T-helper 9 cell (primary cell): ENCODE measurements around the gene IGLON5.
A peak's percentile ranks its signal among the peaks of the same experiment; 100 is the strongest.

Source experiments
- DNase-seq: peaks from one replicate; pipeline ENCODE4 v3.0.0-alpha.2; 2020

IGLON5 gene

DNA sequence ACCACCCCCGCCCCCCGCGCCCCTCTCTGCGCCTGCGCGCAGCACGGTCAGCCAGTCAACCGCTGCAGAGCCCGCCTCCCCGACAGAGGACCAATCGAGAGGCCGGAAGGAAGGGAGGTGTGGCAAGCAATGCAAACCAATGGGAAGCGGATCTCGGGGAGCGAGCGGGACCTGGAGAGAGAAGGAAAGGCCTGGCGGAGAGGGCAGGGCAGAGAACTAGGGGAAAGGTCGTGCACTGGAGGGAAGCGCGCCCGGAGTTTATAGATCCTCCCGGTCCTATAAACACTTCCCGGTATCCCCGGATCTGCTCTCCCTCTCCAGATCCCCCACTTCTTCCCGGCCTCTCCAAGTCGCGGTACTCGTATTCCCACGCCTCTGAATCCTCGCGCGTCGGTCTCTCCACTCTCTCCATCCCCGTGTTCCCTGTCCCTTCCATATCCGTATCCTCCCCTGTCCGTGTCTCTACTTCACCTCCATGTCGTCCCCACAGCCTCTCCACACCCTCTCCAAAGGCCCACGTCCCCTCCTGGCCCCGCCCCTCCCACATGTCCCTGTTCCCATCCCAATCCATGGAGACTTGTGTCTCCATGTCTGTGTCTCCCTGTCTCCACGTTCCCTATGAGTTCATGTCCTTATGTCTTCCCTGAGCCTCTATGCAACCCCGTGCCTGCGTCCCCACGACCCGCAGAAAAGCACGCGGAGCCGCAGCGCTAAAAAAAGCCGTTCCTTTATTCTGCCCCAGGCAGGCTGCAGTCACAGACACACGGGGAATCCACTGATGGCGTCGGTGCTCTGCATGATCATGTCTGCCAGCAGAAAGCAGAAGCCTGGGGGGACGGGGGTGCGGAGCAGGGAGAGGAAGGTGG, 55.2 kb downstream of the IGLON5 start:
- DNase-seq = peak; percentile 83

- DNase-seq = no peak
Observed at GRCh38 chr19:51367255-51367564, 55.8 kb downstream of the IGLON5 start.

DNA sequence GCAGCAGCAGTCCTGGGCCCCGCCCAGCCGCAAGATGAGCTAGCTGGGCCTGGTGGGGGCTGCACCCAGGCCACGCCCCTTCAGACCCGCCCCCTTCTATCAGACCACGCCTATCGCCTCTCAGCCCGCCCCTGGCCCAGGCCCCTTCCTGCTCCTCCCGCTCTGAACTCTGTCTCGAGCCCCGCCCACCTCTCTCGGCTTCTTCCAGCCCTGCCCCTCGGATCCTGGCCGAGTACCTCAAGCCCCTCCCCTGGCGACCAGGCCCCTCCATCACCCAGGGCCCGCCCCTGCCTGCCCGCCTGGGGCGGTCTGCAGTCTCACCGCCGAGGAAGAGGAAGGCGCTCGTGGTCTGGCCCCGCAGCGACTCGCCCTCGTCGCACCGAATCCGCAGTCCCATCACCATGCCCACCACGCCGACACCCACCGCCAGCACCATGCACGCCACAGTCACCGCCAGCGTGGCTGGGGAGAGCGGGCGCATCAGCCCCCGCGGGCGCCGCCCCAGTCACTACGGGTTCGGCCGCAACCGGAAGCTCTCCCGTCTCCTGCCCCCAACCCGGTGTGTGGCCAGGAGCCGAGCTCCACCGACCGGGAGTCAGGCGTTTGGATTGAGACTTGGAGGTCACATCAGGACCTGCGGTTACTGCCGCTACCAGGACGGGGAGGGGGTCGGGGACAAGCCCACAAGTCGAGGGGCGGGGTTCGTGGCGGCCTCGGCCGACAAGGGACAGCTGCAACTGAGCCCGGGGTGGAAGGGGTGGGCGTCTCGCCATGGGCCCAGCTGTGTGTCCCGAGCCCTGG, 56.3 kb downstream of the IGLON5 start:
- peak; percentile 91 for DNase-seq

DNA sequence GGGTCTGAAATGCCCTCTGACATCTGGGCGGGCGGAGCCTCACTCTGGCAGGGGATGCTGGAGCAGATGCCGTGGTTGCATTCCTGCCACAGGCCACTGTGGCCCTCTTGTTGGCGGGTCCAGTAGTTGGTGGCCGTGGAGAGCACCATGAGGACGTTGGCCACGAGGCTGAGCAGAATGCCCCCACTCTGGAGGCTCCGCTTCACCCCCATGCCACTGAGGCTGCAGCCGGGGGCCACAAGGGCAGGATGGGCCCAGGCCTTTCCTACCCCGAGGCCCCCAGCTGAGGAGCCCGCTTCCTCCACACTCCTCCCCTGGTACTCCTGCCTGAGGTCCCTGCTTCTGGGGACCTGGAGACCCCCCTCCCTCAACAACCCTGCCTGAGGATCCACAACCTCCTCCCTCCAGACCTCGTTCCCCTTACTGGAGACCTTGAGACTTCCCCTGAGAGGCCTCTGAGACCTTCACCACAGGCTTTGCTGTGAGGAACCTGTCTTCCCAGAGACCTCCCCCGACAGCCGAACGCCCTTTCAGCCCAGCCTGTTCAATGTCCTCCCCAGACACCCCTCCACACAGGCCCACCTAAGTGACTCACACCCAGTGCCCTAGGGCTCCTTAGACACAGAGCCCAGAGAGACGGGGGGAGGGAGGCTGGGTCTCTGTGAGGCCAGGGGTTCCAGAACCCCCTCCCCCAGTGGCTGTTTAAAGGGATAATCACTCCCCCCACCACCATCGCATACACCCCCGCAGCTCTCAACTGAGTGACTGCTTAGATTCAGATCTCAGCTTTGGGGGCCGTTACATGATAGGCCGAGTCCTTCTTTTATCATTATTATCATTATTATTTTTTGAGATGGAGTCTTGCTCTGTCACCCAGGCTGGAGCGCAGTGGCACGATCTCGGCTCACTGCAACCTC, 57.2 kb downstream of the IGLON5 start, which contains the start of gene CLDND2:
CLDND2 (minus strand) TSS at position 638 of the 917 bp plus-strand sequence; CDS start at position 212, 426 bp downstream.
- DNase-seq = no peak

GRCh38 chr19:51370230-51370629, 58.8 kb downstream of the IGLON5 start:
- DNase-seq = no peak

DNA sequence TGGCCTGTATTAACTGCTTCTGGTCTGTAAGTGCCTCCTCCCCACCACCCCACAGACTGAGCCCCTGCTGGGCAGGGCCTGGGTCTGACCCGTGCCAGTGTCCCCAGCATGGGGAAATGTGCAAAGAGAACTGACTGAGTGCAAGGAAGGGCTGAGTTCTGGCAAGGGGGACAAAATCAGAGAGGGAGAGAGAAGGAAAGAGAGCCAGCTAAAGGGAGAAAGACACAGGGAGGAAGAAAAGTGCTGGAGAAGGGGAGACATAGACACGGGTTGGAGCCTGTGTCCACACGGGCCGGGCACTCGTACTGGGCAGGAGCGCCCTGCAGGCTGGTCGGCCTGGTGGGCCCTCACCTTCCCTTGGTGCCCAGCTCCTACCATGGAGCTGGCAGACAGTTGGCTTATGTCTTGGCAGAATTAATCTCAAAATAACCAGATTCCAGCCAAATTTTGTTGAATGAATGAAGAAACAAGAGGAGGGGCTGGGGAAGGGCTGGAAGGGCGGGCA, 59.8 kb downstream of the IGLON5 start:
- no peak for DNase-seq

DNA sequence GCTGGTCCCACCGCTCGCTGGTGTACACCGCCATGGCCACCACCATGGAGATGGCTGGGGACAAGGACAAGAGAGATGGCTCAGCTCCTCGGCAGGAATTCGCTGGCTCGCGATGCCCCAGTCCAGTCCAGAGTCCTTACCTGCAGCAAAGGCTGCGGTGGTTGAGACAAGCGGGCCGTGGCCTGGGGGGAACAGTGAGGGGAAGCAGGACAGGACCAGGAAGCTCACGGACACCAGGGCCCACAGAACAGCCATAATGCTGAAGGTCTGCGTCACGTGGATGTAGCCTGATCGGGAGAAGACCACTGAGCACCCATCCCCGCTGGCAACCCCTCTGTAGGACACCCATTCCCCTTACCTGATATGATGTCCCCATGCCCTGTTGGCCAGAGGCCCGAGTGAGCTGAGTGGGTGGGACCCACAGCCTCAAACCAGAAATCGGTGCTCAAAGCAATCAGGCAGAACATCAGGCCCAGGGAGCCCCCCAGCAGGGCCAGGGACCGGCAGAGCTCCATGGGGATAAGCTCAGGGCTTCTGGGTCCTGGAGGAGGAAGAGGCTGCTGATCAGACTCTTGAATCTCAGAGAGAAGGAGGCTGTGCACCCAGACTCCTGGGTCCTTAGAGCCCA, 60.7 kb downstream of the IGLON5 start:
- DNase-seq = no peak

GRCh38 chr19:51372649-51373504, 61.4 kb downstream of the IGLON5 start, which contains the start of gene NKG7:
NKG7 (minus strand) TSS chr19:51372654; CDS start chr19:51372535, 119 bp downstream.
- DNase-seq = peak; percentile 32

GRCh38 chr19:51375504-51376221, 64.2 kb downstream of the IGLON5 start:
- DNase-seq = no peak

GRCh38 chr19:51377422-51377821, 66.0 kb downstream of the IGLON5 start:
- DNase-seq = no peak

- DNase-seq = no peak
Observed at GRCh38 chr19:51380379-51380778, 68.9 kb downstream of the IGLON5 start.
